AG04450 (cell line): ENCODE data around the gene CATSPERD. TPM values are rescaled to one million over a fixed set of nuclear protein-coding genes. Genes with fewer than 3 reads are reported as not detected.
A peak's percentile ranks its signal among the peaks of the same experiment; 100 is the strongest.

ENCODE experiments used
- CTCF ChIA-PET: fragments of 300-600, 350-600 bp; formaldehyde crosslinking; extraction: SDS; loops from one replicate; lab custom pipeline; 2022; ENCODE audit warnings: antibody characterized with exemption, inconsistent platforms; lab: Charles Lee
- POLR2A ChIA-PET: fragments of 350-600 bp; formaldehyde crosslinking; extraction: SDS; loops from one replicate; lab custom pipeline; 2021; ENCODE audit warnings: antibody characterized with exemption, inconsistent platforms; lab: Yijun Ruan, JAX
- DNase-seq: peaks from one replicate; pipeline ENCODE4 v3.0.0-alpha.2; 2011; ENCODE audit warnings: low read depth, low spot score
- H3K27ac ChIP-seq: one replicate; pipeline ENCODE4 v1.5.1; 2012; ENCODE audit warnings: low read depth, low read length, control low read depth
- H3K27me3 ChIP-seq: one replicate; pipeline ENCODE4 v1.6.0; 2012; ENCODE audit warnings: low read length; ENCODE audit not compliant: control insufficient read depth, insufficient read depth
- H3K4me3 ChIP-seq: 2 replicates; pipeline ENCODE4 v1.5.1; 2011; ENCODE audit warnings: mild to moderate bottlenecking, low read depth, low read length, control low read depth
- H3K9me3 ChIP-seq: 2 replicates; pipeline ENCODE4 v1.5.1; 2012; ENCODE audit warnings: low read length; ENCODE audit not compliant: control insufficient read depth, insufficient read depth
- polyA plus RNA-seq: library from polyadenylated mRNA; depleted of rRNA; stranded (reverse); fragments of >200 nt; gene quantifications from 2 replicates; pipeline ENCODE4 v1.2.3, GENCODE V29; 2011
- TF ChIP-seq, protein P1 (sequence below): IDR thresholded peaks from 2 replicates; pipeline ENCODE4 v1.5.1; 2011; ENCODE audit warnings: low read depth, low read length, control low read depth, inconsistent platforms

Gene CATSPERD
- polyA plus RNA-seq, 1 experiment = not detected

DNA sequence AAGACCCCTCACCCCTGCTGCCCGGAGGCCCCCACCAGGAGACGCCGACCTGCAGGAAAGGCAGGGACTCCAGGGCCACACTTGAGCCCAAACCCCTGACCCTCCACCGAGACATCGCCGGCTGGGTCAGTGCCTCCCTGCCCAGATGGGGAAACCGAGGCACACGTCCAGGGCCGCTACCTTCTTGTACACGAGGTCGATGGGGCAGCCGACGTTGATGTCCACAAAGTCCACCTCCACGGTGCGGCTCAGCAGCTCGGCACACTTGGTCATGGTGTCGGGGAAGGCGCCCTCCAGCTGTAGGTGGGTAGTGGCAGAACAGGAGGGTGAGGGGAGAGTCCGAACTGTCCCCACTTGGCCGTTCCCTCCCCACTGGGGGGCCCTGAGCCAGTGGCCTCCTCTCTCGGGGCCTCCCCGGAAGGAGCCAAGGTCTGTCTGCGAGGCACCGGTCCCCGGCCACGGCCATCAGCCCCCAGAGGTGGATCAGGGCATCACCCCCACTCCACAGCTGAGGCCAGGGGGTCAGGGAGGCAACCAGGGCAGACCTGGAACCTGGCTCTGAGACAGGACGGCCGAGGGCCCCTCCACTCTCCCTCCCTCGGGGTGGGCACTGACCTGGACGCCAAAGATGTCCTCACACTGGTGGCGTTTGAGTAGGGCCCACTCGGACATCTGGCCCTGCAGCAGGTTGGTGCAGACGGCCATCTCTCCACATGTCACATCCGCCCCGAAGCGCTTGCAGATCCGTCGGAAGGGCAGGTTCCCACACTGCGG is 67.2 kb downstream of the CATSPERD start:
- ChIA-PET CTCF (no interaction called here), POLR2A (no interaction called here)
- Histone ChIP-seq H3K9me3 (peaks cover 9% of the 10 kb centered on the region; the same call in 1 of the 2 replicates), H3K27ac (no peak overlapping the region), H3K27me3 (no peaks in the 10 kb centered on the region), H3K4me3 (no peak overlapping the region)
- DNase-seq = no peak
- TF ChIP-seq, protein P1, sequence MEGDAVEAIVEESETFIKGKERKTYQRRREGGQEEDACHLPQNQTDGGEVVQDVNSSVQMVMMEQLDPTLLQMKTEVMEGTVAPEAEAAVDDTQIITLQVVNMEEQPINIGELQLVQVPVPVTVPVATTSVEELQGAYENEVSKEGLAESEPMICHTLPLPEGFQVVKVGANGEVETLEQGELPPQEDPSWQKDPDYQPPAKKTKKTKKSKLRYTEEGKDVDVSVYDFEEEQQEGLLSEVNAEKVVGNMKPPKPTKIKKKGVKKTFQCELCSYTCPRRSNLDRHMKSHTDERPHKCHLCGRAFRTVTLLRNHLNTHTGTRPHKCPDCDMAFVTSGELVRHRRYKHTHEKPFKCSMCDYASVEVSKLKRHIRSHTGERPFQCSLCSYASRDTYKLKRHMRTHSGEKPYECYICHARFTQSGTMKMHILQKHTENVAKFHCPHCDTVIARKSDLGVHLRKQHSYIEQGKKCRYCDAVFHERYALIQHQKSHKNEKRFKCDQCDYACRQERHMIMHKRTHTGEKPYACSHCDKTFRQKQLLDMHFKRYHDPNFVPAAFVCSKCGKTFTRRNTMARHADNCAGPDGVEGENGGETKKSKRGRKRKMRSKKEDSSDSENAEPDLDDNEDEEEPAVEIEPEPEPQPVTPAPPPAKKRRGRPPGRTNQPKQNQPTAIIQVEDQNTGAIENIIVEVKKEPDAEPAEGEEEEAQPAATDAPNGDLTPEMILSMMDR = no peak

DNA sequence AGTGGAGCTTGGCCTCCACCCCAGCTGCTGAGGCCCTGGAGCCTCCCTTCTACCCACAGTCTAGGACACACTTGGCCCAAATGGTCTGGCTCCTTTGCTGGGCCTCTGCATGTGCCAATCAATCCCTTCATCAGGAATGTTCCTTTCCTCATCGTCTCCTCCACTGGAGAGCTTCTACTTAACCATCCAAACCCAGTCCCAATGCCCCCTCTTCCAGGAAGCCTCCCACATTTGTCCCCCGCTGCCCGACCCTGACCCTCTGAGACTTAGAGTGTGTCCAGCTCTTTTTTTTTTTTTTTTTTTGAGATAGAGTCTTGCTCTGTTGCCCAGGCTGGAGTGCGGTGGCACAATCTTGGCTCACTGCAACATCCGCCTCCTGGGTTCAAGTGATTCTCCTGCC is 68.0 kb downstream of the CATSPERD start:
- CTCF ChIA-PET = interaction anchor here (1.4 to 1.6 kb wide), 2 partner anchors 14 to 16 kb away, joined by 7 to 10 read pairs; no protein-coding TSS in a partner anchor
- POLR2A ChIA-PET = no interaction called here

DNA sequence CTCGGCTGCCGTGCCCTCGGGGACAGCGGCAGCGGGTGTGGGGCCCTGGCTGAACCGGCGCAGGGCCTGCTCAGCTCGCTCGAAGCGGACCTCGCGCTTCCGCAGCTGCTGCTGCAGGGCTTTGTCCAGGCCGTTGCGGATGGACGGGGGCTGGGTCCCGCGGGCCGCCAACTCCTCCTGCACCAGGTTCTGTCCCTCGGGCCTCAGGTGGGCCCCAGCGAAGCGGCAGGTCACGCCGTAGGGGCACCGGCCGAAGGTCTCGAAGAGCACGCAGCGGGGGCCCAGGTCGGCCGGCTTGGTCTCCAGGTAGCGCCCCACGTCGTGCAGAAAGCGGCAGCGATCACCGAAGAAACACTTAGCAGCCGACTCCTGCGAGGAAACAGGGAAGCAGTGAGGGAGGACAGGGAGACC is 68.9 kb downstream of the CATSPERD start:
- no peak for DNase-seq
- POLR2A ChIA-PET = no interaction called here

More for the DNA sequence above, 68.0 kb downstream of the CATSPERD start:
- DNase-seq = no peak
- TF ChIP-seq, protein P1 = no peak
- no peak overlapping the region for H3K4me3 ChIP-seq
- no peak overlapping the region for H3K27ac ChIP-seq
- peaks cover 9% of the 10 kb centered on the region; the same call in 1 of the 2 replicates for H3K9me3 ChIP-seq
- H3K27me3 ChIP-seq = no peaks in the 10 kb centered on the region

DNA sequence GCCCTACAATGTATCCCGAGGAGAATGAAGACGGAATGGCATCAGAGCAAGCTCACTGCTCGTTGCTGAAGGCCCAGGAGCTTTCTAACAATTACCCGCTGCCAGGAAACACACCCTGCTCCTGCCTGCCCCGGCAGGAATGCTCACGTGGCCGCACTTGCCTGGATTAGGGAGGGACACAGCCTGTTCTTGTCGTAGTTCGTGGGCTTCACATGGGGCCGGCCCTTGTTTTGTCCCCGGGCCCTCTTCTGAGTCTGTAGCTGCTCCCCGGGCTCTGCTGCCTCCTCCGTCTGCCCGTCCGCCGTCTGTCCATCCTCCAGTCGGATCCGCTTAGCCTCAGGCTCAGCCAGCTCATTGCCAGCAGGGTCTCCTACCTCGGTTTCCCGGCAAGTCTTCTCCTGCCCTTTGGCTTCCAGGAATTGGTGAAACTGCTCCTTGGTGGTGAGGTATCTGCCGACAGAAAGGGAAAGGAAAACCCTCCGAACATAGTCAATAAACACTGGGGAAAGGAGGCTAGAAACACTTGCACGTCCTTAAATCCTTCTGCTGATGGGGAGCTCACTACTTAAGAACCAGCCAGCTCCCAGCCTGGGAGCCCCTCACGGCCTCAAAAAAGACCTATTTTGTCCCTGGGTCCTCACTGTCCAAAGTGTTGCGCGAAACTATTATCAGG is 69.6 kb downstream of the CATSPERD start:
- H3K4me3 ChIP-seq = peak overlapping the region; percentile 99
- DNase-seq = no peak
- ChIA-PET CTCF (interaction anchor here (1.6 to 6.9 kb wide), 2 partner anchors 14 to 16 kb away, joined by 10 to 69 read pairs; partner anchors contain the start of gene NRTN), POLR2A (interaction anchor here (0.6 to 2.0 kb wide), 4 partner anchors 14 to 114 kb away, joined by 3 to 6 read pairs (median 3); partner anchors contain the start of gene NDUFA11)
- H3K9me3 ChIP-seq = peaks cover 9% of the 10 kb centered on the region; the same call in 1 of the 2 replicates
- H3K27ac ChIP-seq = no peak overlapping the region
- TF ChIP-seq, protein P1 = no peak
- H3K27me3 ChIP-seq = no peaks in the 10 kb centered on the region

More for the DNA sequence above, 68.9 kb downstream of the CATSPERD start:
- H3K27ac ChIP-seq = no peak overlapping the region
- no peak overlapping the region for H3K4me3 ChIP-seq
- peaks cover 9% of the 10 kb centered on the region; the same call in 1 of the 2 replicates for H3K9me3 ChIP-seq
- TF ChIP-seq, protein P1 = no peak
- CTCF ChIA-PET = interaction anchor here (1.4 to 6.9 kb wide), 3 partner anchors 15 kb away, joined by 7 to 69 read pairs (median 10); partner anchors contain the start of gene NRTN
- H3K27me3 ChIP-seq = no peaks in the 10 kb centered on the region
